ENCODE data around the gene TBL1XR1.

Gene TBL1XR1

DNA sequence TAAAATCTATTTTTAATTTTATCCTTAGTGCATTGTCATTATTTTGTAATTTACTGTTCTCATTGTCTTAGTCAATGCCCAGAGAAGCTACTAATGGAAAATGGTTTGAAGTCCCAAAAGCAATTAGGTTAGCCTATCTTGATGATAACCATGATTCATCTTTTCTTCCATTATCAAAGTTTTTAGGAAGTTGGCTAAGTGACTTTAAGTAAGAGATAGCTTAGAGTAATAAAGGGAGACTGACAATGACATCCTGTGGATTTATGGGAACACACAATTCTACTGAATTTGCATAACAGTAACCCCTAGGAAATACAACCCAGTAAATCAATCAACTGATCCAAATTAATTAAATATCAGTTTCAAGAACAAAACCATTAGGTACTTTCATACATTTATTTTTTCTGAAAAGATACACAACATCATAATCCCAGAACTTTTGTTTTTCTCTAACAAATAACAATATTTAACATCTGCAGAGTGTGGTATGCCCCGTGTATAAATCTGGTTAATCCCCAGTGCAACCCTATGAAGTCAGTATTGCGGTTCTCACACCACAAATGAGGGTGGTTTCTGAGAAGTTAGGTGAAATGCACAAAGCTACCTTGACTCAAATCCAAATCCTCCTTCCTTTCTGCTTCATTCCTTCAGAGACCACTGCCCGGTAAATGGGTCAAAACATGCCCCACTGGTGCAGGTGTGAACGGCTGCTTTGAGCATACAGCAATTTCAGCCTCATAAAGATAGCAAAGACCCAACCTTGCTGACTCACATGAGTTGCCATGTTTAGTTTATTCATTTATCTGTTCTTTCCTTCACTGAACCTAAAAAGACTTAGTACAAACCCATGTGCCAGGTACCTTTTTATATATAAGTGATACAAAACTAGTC is 202.1 kb downstream of the TBL1XR1 start:
- no peak for DNase-seq

DNA sequence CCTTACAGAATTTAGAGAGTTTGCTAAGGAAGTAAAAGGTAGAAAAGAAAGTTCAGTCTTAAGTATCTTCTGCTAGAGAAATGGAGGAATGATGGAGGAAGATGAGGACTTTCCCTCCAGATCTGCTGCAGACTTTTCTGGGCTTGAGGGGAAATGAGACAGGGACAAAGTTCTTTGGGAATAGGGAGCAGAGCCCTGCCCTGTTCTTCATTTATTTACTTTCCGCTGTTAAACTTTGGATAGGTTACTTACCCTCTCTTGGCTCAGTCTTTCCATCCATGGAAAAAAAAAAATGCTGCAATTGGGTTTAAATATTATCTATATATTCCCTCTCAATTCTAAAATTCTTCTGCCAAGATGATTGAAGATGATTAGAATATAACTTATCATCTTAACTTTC is 202.9 kb downstream of the TBL1XR1 start:
- no peak for DNase-seq

DNA sequence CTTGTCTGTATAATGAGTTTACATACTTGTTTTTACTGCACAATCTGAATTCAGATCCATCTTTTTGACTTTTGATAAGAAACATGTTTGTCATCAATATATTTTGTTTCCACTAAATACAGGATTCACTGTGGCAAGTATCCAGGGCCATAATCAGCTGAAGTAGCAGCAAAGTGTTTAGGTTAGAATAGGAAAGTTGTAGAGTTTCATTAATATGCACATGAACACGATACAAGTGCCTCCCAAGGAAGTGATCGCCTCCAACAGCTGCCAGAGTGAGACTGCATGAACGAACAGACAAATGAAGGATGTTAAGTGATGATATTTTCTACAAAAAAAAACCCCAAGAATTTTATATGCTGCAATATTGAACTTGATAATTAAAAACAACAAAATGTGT is 204.3 kb downstream of the TBL1XR1 start:
- DNase-seq: no peak

DNA sequence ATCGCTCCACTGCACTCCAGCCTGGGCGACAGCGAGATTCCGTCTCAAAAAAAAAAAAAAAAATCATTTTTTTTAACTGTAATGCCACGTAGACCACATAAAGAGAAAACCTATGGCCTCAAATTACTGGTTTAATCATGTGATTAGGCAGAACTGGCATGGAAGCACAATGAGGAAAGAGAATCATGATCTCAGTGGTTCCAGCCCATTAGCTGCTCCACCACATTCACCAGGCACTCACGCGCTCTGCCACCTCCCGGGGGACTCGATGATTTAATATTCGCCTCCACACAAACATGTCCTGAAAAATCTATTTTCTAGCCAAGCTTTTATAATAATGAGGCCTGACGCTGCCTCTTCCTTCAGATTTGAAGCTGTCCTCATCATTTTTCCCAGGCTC is 204.7 kb downstream of the TBL1XR1 start:
- DNase-seq: no peak

DNA sequence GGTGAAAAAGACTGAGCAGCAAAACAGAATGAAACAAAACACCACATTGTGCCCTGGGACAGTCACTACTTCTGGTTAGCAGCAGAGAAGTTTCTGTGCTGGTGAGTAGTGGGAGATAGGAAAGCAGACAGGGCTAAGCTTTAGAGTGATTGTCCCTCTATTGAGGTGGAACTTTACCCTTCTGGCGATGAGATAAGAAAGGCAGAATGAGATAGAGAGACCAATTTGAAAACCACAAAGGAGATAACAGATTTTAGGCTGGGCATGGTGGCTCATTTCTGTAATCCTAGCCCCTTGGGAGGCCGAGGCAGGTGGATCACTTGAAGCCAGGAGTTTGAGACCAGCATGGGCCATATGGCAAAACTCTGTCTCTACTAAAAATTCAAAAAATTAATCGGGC is 208.5 kb downstream of the TBL1XR1 start:
- no peak for DNase-seq

DNA sequence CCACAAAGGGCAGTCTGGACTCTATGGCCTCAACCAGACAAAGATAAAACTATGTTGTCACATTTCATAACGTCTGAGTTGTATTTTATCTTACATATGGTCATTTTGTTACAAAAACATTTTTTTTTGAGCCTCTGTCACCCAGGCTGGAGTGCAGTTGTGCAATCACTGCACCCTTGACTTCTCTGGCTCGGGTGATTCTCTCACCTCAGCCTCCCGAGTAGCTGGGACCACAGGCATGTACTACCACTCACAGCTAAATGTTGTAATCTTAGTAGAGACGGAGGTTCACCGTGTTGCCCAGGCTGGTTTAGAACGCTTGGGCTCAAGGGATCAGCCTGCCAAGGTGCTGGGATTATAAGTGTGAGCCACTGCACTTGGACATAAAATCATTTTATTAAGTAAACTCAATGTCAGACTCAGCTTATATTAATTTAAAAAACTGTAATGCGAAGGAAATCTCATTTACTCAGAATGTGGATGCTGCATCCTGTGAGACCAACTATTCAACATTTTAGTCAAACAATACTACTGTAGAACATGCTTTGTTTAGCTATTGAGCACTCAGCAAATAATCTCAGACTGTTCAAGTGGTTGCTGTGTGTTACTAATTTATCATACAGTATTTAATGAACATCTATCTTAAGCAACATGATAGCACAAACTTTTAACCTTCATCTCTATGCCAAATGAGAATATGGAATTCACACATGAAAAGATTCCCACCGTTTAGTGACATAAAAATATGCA is 209.2 kb downstream of the TBL1XR1 start:
- no peak for DNase-seq

DNA sequence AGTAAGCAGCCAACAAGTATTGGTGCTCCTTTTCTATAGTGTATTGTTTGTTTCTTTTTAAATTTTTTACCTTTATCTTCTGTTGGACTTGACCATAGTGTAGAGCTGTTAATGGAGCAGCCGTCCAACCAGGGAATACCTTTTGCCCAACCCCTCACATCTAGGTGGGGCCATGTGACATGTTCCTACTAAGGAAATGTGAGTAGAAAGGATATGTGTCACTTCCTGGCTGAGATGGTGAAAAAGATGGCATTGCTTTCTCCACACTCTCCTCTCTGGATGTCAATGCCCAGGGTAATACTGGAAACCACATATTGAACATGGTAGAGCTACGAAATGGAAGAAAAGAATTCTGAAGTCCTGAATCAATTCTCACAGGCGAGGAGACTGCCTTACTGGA is 218.8 kb downstream of the TBL1XR1 start:
- DNase-seq: no peak

DNA sequence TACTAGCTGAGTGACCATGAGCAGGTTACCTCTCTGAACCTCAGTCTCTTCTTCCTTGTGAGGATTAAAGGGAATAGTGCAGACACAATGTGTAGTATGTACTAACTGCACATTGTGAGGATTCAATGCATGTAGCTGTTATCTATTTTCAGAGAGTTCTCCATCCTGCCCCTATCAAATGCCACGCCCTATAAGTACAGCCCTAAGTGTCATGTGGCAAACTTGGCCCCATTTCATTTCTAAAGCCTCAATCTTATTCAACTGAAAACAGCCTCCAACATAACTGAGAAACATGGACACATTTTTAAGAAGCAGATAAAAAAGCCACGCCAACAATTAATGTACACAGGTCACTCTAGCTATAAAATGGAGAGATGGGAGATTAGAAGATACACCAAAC is 220.0 kb downstream of the TBL1XR1 start:
- no peak for DNase-seq

DNA sequence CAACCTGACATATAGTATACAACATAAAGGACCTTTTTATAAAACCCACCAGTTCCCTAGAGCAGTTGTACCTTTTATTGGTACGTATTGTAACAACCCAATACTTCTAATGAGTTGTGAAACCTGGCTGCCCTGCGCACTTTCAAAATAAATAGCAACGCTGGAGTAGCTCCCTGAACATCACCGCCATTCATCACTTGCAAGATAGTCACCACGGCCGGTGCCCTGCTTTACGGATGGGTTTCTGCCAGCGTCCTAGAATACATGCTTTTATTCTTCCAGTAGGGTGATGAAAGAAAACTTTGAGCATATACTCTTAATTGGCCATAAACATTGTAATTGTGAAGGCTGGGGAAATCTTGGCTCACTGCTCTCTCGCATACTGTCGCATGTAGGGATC is 220.7 kb downstream of the TBL1XR1 start:
- no peak for DNase-seq

DNA sequence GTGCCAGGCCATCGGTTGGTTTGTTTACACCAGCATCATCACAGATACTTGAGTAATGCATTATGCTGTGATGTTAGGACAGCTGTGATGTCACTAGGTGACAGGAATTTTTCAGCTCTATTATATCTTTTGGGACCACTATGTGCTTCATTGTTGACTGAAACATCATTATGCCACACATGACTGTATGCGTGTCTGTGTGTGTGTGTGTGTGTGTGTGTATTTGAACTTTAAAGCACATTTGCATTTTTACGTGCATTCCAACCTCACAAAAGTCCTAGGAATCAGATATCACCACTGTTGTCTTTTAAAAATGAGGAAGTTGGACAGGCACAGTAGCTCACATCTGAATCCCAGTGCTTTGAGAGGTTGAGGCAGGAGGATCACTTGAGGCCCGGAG is 223.0 kb downstream of the TBL1XR1 start:
- no peak for DNase-seq

DNA sequence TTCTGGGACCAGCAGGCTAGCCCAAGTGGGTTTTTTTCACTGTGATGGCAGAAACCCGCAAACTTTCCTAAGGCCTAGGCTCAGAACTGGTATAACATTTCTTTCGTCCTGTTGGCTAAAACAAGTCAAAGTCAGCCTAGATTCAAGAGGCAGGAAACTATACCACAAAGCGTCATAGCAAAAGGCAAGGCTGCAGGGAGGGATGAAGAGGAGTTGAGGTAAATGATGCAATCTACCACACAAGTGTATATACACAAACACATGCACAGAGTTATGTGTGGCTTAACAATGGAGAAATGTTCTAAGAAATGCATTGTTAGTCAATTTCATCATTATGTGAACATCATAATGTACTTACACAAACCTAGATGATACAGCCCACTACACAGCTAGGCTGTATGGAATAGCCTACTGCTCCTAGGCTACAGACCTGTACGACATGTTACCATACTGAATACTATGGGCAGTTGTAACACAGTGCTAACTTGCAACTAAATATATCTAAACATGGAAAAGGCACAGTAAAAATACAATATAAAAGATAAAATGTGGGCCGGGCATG is 225.6 kb downstream of the TBL1XR1 start:
- no peak for DNase-seq

DNA sequence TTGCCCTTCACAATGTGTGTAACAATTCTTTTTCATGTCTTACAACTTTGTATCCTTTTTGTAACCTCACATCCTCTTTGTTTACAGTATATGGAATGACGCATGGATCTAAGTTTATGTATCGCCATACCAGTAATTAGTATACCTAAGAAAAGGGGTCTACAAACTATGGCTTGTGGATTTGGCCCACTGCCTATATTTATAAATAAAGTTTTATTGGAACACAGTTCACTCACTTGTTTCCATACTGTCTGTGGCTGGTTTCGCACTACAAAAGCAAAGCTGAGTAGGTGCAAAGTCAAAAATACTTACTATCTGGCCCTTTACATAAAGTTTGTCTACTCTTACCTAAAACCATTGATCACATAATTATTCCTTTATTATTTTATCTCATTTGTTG is 226.5 kb downstream of the TBL1XR1 start:
- DNase-seq: no peak

DNA sequence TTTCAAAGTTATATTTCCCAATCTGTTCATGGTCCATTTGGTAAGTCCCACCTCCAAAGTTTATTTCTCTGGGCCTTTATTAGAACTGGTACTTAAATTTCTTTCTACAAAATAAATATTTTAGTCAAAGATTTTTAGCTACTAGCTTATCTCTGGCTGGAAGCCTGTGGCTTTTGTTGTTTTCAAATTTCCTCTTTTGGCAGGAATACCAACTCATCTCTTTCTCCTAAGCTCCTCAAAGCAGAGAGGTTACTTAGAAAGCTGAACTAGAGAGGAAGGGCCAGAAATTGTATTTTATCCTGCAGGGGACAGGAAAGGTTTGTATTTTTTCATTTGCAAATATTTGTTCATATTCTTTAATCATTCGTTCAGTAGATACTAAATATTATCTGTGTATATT is 227.8 kb downstream of the TBL1XR1 start:
- no peak for DNase-seq

Data from stimulated activated CD4-positive, alpha-beta T cell treated with anti-CD3 and anti-CD28 coated beads, Interleukin-1b, Interleukin-23, amount 100 ng/mL, for 48 hours (primary cell).